Ascending aorta (tissue), 2 donors: Measurements from ENCODE around the gene CALR3. TPM values are rescaled to one million over a fixed set of nuclear protein-coding genes. Genes with fewer than 3 reads are reported as not detected.

Source experiments
- DNase-seq, 2 donors: peaks; one replicate each; pipeline ENCODE4 v3.0.0-alpha.2; 2019; ENCODE audit warnings: low spot score in 2 of 2
- H3K27ac ChIP-seq, 2 donors: fragments of 200-600 bp; sonication (generic); one replicate each; pipeline ENCODE4 v1.5.1; 2016 to 2017; ENCODE audit warnings: mild to moderate bottlenecking in 1 of 2
- H3K27me3 ChIP-seq: fragments of 200-600 bp; sonication (generic); one replicate; pipeline ENCODE4 v1.5.1; 2017
- H3K36me3 ChIP-seq, 2 donors: fragments of 200-600 bp; sonication (generic); one replicate each; pipeline ENCODE4 v1.5.1; 2016
- H3K4me1 ChIP-seq, 2 donors: fragments of 200-600 bp; sonication (generic); one replicate each; pipeline ENCODE4 v1.5.1; 2016 to 2017; ENCODE audit warnings: mild to moderate bottlenecking in 1 of 2
- H3K4me3 ChIP-seq, 2 donors: fragments of 200-600 bp; sonication (generic); one replicate each; pipeline ENCODE4 v1.5.1; 2016 to 2017; ENCODE audit warnings: mild to moderate bottlenecking in 1 of 2
- H3K9me3 ChIP-seq, 2 donors: fragments of 200-600 bp; sonication (generic); one replicate each; pipeline ENCODE4 v1.5.1; 2016
- CTCF ChIP-seq, 3 experiments: fragments of 200-600 bp in 2 of 3; fragments of 450-650 bp in 1 of 3; sonication (generic) in 2 of 3; IDR thresholded peaks; one replicate each; pipeline ENCODE4 v1.5.1; 2016 to 2019; ENCODE audit warnings: antibody characterized with exemption in 3 of 3, mild to moderate bottlenecking in 1 of 3, moderate library complexity in 1 of 3
- intact Hi-C: fragments of 100-400 bp; cut with DNase I; formaldehyde crosslinking; loops from one replicate; pipeline ENCODE4 v1.15.1; 2023
- total RNA-seq: library from RNA; depleted of rRNA; stranded (reverse); fragments of >200 nt; gene quantifications from one replicate; pipeline ENCODE4 v1.1.0, GENCODE V29; 2016

Gene CALR3
- total RNA-seq, 1 donor from 2014 or later, result not detected

GRCh38 chr19:16527334-16527935 is 31.5 kb upstream of the CALR3 start:
- H3K27me3 ChIP-seq, result no peaks in the 10 kb centered on the region
- no peak for DNase-seq
- no peaks in the 10 kb centered on the region for H3K4me1 ChIP-seq
- H3K36me3 ChIP-seq, result peaks cover 97 to 99% of the 10 kb centered on the region in 2 donors
- intact Hi-C loops, result no loop called here
- H3K9me3 ChIP-seq, result no peaks in the 10 kb centered on the region
- no peak overlapping the region for H3K4me3 ChIP-seq
- TF ChIP-seq CTCF (IDR thresholded peaks at IDR 0.05), result no peak
- H3K27ac ChIP-seq, result no peak overlapping the region

- H3K4me1 ChIP-seq, result no peaks in the 10 kb centered on the region
- no peaks in the 10 kb centered on the region for H3K27me3 ChIP-seq
- intact Hi-C loops, result no loop called here
- H3K4me3 ChIP-seq, result no peak overlapping the region
- H3K9me3 ChIP-seq, result no peaks in the 10 kb centered on the region
- H3K36me3 ChIP-seq, result peaks cover 95 to 99% of the 10 kb centered on the region in 2 donors
- no peak for TF ChIP-seq CTCF (IDR thresholded peaks at IDR 0.05)
- DNase-seq, result no peak
- H3K27ac ChIP-seq, result no peak overlapping the region
Observed at GRCh38 chr19:16525751-16526481, 29.9 kb upstream of the CALR3 start.

GRCh38 chr19:16524991-16525734 is 29.2 kb upstream of the CALR3 start:
- no peak for TF ChIP-seq CTCF (IDR thresholded peaks at IDR 0.05)
- intact Hi-C loops, result no loop called here
- H3K27me3 ChIP-seq, result no peaks in the 10 kb centered on the region
- no peaks in the 10 kb centered on the region for H3K4me1 ChIP-seq
- peaks cover 95 to 99% of the 10 kb centered on the region in 2 donors for H3K36me3 ChIP-seq
- no peak overlapping the region for H3K4me3 ChIP-seq
- DNase-seq, result no peak
- no peak overlapping the region for H3K27ac ChIP-seq
- no peaks in the 10 kb centered on the region for H3K9me3 ChIP-seq

GRCh38 chr19:16522559-16523377 is 26.8 kb upstream of the CALR3 start:
- Histone ChIP-seq H3K9me3 (no peaks in the 10 kb centered on the region), H3K4me1 (no peaks in the 10 kb centered on the region), H3K27me3 (no peaks in the 10 kb centered on the region), H3K36me3 (peaks cover 91 to 99% of the 10 kb centered on the region in 2 donors), H3K4me3 (no peak overlapping the region), H3K27ac (no peak overlapping the region)
- intact Hi-C loops, result no loop called here
- no peak for TF ChIP-seq CTCF (IDR thresholded peaks at IDR 0.05)
- no peak for DNase-seq

GRCh38 chr19:16521715-16522289 is 25.8 kb upstream of the CALR3 start:
- no peak overlapping the region for H3K27ac ChIP-seq
- DNase-seq, result no peak
- TF ChIP-seq CTCF (IDR thresholded peaks at IDR 0.05), result no peak
- H3K27me3 ChIP-seq, result no peaks in the 10 kb centered on the region
- H3K9me3 ChIP-seq, result no peaks in the 10 kb centered on the region
- H3K36me3 ChIP-seq, result peaks cover 89 to 98% of the 10 kb centered on the region in 2 donors
- intact Hi-C loops, result no loop called here
- no peak overlapping the region for H3K4me3 ChIP-seq
- no peaks in the 10 kb centered on the region for H3K4me1 ChIP-seq
